ENCODE results near the gene ABHD14A. TPM values are rescaled to one million over a fixed set of nuclear protein-coding genes. Genes with fewer than 3 reads are reported as not detected.

The ABHD14A gene
- total RNA-seq, 1 donor from 2014 or later, result 17.8 TPM

GRCh38 chr3:51934991-51935885 lies 39.6 kb upstream of the ABHD14A start:
- Histone ChIP-seq H3K27ac (no peak overlapping the region), H3K27me3 (ENCODE audit: low read depth) (no peaks in the 10 kb centered on the region), H3K9me3 (no peaks in the 10 kb centered on the region), H3K4me1 (peaks cover 6% of the 10 kb centered on the region), H3K36me3 (peaks cover 67% of the 10 kb centered on the region), H3K4me3 (no peak overlapping the region)
- TF ChIP-seq CTCF (IDR thresholded peaks at IDR 0.05), result no peak
- ATAC-seq (no peak), DNase-seq (no peak)
- intact Hi-C loops (cut with DNase I), result no loop called here

DNA sequence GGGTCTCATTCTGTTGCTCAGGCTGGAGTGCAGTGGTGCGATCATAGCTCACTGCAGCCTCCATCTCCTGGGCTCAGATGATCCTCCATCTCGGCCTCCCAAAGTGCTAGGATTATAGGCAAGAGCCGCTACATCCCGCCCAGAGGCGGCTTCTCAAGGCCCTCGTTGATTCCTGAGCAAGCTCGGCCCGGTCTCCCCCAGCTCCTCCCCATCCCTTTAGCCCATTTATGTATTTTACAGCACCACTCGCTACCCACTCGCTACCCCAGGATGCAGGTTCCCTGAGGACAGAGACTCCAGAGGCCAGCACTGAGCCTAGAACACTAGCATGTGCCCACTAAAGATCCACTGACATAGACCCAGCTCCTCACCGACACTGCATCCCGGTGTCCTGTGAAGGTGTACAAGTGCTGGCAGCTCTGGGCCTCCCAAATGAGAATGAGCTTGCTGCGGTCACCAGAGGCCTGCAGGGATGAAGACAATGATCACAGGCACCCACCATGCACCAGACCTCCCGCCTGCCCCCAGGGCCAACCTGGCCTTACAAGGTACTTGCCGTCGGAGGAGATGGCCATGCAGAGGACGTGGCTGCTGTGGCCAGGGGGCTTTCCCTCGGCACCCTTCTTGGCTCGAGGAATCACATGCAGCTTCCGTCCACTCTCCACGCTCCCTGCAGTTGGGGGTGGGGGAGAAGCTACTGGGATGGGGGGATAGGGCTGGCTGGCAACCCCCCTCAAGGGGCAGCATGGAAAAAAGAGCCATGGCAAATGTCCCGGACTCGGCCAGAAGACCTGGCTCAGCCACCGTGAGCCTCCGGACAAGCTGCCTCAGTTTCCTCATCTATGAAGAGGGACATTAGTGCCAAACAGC lies 38.7 kb upstream of the ABHD14A start:
- DNase-seq, result no peak

GRCh38 chr3:51937014-51937413 lies 37.9 kb upstream of the ABHD14A start:
- no peak for DNase-seq
- Histone ChIP-seq H3K9me3 (no peaks in the 10 kb centered on the region), H3K27me3 (ENCODE audit: low read depth) (no peaks in the 10 kb centered on the region), H3K36me3 (peaks cover 67% of the 10 kb centered on the region), H3K4me1 (peaks cover 17% of the 10 kb centered on the region), H3K4me3 (no peak overlapping the region), H3K27ac (no peak overlapping the region)
- intact Hi-C loops (cut with DNase I), result no loop called here
- no peak for TF ChIP-seq CTCF (IDR thresholded peaks at IDR 0.05)
- ATAC-seq, result no peak

More for the DNA sequence above, 38.7 kb upstream of the ABHD14A start:
- Histone ChIP-seq H3K36me3 (peaks cover 67% of the 10 kb centered on the region), H3K27me3 (ENCODE audit: low read depth) (no peaks in the 10 kb centered on the region), H3K9me3 (no peaks in the 10 kb centered on the region), H3K4me1 (peaks cover 15% of the 10 kb centered on the region), H3K4me3 (no peak overlapping the region), H3K27ac (no peak overlapping the region)
- intact Hi-C loops (cut with DNase I), result no loop called here
- ATAC-seq, result no peak
- no peak for TF ChIP-seq CTCF (IDR thresholded peaks at IDR 0.05)

DNA sequence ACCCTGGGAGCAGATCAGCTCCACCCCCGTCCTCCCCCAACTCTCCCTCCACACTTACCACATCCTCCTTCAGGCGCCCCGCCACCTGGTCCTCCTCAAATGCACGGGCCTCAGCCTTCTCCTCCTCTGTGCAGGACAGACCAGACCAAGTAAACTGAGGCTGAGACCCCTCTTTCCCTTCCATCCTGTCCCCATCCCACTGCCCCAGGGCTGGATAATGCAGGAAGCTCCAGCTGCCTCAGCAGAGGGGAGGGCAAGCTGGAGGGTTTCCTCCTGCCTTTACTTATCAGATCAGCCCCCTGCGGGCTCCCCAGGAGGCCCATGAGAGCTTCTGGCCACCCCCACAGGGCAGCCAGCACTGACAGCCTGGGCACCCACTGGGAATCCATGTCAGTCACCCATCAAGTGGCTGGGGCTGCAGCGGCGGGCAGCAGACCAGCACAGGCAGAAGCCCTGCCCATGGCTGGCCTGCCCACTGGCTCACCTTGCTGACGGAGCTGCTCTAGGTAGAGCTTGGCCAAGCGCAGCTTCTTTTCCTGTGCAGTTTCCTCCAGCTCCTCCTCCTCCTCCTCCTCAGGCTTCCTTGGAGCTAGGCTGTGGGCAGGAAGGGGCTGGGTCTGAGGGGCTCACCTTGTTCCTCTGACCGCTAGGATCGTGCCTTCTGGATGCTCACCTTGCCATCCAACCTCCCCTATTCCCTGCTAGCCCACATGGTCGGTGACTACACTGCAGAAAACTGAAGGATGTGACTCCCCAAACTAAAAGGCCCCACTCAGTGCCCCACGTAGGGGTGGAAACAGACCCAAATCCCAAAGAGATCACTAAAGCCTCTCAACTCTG lies 37.0 kb upstream of the ABHD14A start:
- intact Hi-C loops (cut with DNase I), result no loop called here
- Histone ChIP-seq H3K27ac (no peak overlapping the region), H3K4me3 (no peak overlapping the region), H3K4me1 (peaks cover 23% of the 10 kb centered on the region), H3K36me3 (peaks cover 62% of the 10 kb centered on the region), H3K9me3 (no peaks in the 10 kb centered on the region), H3K27me3 (ENCODE audit: low read depth) (no peaks in the 10 kb centered on the region)
- TF ChIP-seq CTCF (IDR thresholded peaks at IDR 0.05), result no peak
- DNase-seq (no peak), ATAC-seq (no peak)

Measured in lower lobe of right lung (tissue), 2 donors.